Measurements from ENCODE around the gene ALOX5AP.

ALOX5AP gene

DNA sequence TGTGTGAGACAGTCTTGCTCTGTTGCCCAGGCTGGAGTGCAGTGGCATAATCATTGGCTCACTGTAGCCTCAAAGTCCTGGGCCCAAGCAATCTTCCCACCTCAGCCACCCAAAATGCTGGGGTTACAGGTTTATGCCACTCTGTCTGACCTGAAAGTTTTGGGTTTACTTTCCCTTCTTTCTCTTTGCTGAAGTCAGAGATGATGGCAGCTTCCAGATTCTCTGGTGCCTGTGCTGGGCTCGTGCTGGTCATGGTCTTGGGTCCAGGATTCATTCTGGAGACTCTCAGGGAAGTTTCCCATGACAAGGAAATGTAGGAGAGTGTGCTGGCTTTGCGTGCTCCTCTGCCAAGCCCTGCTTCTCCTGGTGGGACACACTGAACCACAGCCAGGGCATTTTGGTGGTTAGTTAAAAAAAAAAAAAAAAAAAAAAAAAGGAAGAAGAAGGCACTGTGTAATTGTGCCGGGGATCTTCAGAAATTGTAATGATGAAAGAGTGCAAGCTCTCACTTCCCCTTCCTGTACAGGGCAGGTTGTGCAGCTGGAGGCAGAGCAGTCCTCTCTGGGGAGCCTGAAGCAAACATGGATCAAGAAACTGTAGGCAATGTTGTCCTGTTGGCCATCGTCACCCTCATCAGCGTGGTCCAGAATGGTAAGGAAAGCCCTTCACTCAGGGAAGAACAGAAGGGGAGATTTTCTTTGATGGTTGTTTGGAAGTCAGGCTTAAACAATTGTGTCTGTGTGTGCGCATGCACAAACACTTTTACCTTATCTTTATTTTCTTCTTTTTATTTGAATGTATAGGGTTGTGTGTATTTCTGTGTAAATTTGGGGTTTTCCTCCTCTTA lies at the start of gene ALOX5AP:
TSS of gene ALOX5AP (plus strand) at position 519 of the 847 bp plus-strand sequence. CDS start at position 582, 63 bp downstream.
- no peak for TF ChIP-seq CTCF (IDR thresholded peaks at IDR 0.05; ENCODE audit: insufficient read depth, missing control alignments)
- no peak for DNase-seq (ENCODE audit: insufficient read length, low spot score)
- FAIRE-seq: no peak

- no peak for TF ChIP-seq CTCF (IDR thresholded peaks at IDR 0.05; ENCODE audit: insufficient read depth, missing control alignments)
- DNase-seq (ENCODE audit: insufficient read length, low spot score) (no peak), FAIRE-seq (no peak)
Observed at GRCh38 chr13:30685987-30686386, 49.4 kb upstream of the ALOX5AP start.

GRCh38 chr13:30687601-30688000 lies 47.7 kb upstream of the ALOX5AP start:
- no peak for TF ChIP-seq CTCF (IDR thresholded peaks at IDR 0.05; ENCODE audit: insufficient read depth, missing control alignments)
- FAIRE-seq (no peak), DNase-seq (ENCODE audit: insufficient read length, low spot score) (no peak)

GRCh38 chr13:30689752-30690151 lies 45.6 kb upstream of the ALOX5AP start:
- no peak for DNase-seq (ENCODE audit: insufficient read length, low spot score)
- TF ChIP-seq CTCF (IDR thresholded peaks at IDR 0.05; ENCODE audit: insufficient read depth, missing control alignments): no peak
- no peak for FAIRE-seq

GRCh38 chr13:30690282-30691188 lies 44.8 kb upstream of the ALOX5AP start:
- no peak for TF ChIP-seq CTCF (IDR thresholded peaks at IDR 0.05; ENCODE audit: insufficient read depth, missing control alignments)
- DNase-seq (ENCODE audit: insufficient read length, low spot score): no peak
- FAIRE-seq: no peak

DNA sequence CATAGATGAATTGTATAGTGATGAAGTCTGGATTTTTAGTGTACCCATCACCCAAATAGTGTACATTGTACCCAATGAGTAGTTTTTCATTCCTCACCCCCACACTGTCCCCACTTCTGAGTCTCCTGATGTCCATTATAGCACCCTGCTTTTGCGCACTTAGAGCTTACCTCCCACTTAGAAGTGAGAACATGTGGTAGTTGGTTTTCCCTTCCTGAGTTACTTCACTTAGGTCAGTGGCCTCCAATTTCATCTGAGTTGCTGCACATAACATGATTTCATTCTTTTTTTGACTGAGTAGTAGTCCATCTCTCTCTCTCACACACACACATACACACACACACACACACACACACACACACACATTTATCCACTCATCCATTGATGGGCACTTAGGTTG lies 43.2 kb upstream of the ALOX5AP start:
- DNase-seq (ENCODE audit: insufficient read length, low spot score) (no peak), FAIRE-seq (no peak)
- TF ChIP-seq CTCF (IDR thresholded peaks at IDR 0.05; ENCODE audit: insufficient read depth, missing control alignments): no peak
